ENCODE results near the gene STK35.

- TF ChIP-seq, protein P1, sequence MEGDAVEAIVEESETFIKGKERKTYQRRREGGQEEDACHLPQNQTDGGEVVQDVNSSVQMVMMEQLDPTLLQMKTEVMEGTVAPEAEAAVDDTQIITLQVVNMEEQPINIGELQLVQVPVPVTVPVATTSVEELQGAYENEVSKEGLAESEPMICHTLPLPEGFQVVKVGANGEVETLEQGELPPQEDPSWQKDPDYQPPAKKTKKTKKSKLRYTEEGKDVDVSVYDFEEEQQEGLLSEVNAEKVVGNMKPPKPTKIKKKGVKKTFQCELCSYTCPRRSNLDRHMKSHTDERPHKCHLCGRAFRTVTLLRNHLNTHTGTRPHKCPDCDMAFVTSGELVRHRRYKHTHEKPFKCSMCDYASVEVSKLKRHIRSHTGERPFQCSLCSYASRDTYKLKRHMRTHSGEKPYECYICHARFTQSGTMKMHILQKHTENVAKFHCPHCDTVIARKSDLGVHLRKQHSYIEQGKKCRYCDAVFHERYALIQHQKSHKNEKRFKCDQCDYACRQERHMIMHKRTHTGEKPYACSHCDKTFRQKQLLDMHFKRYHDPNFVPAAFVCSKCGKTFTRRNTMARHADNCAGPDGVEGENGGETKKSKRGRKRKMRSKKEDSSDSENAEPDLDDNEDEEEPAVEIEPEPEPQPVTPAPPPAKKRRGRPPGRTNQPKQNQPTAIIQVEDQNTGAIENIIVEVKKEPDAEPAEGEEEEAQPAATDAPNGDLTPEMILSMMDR (IDR thresholded peaks at IDR 0.05): no peak
- TF ChIP-seq POLR2A (IDR thresholded peaks at IDR 0.05): no peak
Observed at GRCh38 chr20:2124564-2125213, 23.1 kb downstream of the STK35 start.

Measured in uterus (tissue), 2 donors.